ENCODE measurements around the gene ATAD2B. TPM values are rescaled to one million over a fixed set of nuclear protein-coding genes. Genes with fewer than 3 reads are reported as not detected.
A peak's percentile ranks its signal among the peaks of the same experiment; 100 is the strongest.

The ATAD2B gene
- total RNA-seq, 3 donors from 2014 or later: 25.8 to 38.5 (median 27.9) TPM

DNA sequence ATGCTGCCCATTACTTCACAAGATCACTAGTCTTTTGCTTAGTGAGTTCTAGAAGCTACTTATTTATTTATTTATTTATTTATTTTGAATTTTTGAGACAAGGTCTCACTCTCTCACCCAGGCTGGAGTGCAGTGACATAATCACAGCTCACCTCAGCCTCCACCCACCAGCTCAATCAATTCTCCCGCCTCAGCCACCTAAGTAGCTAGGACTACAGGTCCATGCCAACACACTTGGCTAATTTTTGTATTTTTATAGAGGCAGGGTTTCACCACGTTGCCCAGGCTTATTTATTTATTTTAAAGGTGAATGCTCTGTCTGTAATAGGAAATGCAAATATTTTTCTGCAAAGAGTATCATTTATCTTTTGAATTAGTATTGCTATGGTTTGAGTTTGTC is 67.7 kb downstream of the ATAD2B start:
- no peak overlapping the region for H3K4me3 ChIP-seq
- no peaks in the 10 kb centered on the region for H3K9me3 ChIP-seq
- intact Hi-C loops (cut with DNase I, micrococcal nuclease): no loop called here
- no peak for ATAC-seq
- DNase-seq: no peak
- no peaks in the 10 kb centered on the region for H3K36me3 ChIP-seq (ENCODE audit: low read depth)
- no peaks in the 10 kb centered on the region for H3K4me1 ChIP-seq (ENCODE audit: low read depth)
- TF ChIP-seq, protein P1, sequence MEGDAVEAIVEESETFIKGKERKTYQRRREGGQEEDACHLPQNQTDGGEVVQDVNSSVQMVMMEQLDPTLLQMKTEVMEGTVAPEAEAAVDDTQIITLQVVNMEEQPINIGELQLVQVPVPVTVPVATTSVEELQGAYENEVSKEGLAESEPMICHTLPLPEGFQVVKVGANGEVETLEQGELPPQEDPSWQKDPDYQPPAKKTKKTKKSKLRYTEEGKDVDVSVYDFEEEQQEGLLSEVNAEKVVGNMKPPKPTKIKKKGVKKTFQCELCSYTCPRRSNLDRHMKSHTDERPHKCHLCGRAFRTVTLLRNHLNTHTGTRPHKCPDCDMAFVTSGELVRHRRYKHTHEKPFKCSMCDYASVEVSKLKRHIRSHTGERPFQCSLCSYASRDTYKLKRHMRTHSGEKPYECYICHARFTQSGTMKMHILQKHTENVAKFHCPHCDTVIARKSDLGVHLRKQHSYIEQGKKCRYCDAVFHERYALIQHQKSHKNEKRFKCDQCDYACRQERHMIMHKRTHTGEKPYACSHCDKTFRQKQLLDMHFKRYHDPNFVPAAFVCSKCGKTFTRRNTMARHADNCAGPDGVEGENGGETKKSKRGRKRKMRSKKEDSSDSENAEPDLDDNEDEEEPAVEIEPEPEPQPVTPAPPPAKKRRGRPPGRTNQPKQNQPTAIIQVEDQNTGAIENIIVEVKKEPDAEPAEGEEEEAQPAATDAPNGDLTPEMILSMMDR (IDR thresholded peaks at IDR 0.05): no peak

DNA sequence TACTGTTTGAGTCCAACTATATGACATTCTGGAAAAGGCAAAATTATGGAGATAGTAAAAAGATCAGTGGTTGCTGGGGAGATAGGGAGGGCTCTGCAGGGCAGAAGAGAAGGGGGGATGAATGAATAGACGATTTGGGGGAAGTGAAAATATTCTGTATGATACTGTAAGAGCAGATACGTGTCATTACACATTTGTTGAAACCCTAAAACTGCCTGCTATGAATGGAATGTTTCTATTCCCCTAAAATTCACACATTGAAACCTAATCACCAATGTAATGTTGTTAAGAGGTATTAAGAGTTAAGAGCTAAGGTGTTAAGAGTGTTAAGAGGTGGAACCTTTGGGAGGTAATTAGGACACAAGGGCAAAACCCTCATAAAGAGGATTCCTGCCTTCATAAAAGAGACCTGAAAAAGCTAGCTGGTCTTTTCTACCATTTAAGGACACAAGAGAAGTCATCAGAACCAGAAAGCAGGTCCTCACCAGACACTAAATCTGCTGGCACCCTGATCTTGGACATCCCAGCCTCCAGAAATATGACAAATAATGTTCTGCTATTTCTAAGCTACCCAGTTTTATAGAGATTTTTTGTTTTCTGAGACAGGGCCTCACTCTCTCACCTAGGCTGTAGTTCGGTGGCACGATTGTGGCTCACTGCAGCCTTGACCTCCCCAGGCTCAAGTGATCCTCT is 76.2 kb downstream of the ATAD2B start:
- Histone ChIP-seq H3K4me1 (ENCODE audit: low read depth) (no peaks in the 10 kb centered on the region), H3K4me3 (no peak overlapping the region), H3K9me3 (no peaks in the 10 kb centered on the region), H3K36me3 (ENCODE audit: low read depth) (no peaks in the 10 kb centered on the region)
- TF ChIP-seq, protein P1 (IDR thresholded peaks at IDR 0.05): no peak
- intact Hi-C loops (cut with DNase I, micrococcal nuclease): no loop called here
- ATAC-seq (no peak), DNase-seq (no peak)

DNA sequence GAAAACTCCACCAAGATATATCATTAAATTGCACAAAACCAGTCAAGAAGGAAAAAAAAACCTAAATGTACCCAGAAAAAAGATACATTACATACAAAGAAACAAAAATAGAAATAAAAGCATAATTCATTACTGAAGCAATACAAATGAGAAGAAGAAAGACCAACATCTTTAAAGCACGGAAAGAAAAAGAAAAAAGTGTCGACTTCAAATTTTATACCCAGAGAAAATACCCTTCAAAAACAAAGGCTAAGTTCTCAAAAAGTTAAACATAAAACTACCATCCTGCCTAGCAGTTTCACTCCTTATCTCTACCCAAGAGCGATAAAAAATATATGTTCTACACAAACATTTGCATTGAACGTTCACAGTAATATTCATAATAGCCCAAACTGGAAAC is 82.0 kb downstream of the ATAD2B start:
- Histone ChIP-seq H3K9me3 (no peaks in the 10 kb centered on the region), H3K36me3 (ENCODE audit: low read depth) (no peaks in the 10 kb centered on the region), H3K4me1 (ENCODE audit: low read depth) (peaks cover 3% of the 10 kb centered on the region), H3K4me3 (no peak overlapping the region)
- intact Hi-C loops (cut with DNase I, micrococcal nuclease): no loop called here
- no peak for DNase-seq
- TF ChIP-seq, protein P1 (IDR thresholded peaks at IDR 0.05): no peak
- no peak for ATAC-seq

DNA sequence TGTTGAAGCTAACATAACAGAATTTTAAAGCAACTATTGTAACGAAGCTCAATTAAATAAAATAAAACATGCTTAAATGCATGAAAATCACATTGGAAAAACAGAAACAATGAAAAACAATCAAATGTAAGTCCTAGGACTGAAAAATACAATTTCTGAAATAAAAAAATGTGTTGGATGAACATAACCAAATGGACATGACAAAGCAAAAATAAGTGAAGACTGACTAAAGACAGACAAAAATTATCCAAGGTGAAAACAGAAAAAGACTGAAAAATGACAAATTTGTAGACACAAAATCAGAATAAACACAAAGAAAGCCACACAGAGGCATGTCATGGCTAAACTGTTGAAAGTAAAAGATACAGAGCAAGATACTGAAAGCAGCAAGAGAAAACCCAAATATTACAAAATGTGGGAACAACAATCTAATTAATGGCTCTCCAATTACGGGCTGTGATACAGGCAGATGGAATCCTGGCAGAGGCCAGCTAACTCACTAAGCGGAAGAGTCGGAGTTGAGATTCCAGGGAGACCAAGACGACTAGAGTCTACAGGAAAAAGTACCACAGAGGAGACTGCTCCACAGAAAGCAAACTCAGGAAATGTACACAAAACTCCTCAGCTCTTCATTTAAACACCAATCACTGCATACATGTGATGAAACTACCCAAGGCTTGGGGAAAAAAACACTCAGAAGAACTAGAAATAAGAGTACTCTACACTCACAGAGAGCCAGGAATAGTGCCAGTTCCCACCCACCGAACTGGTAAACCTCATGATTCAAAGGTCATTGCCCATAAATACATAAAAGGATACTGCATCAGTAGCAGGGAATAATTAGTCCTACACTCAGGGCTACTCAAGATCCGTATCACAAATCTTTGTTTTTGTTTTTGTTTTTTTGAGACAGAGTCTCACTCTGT is 83.6 kb downstream of the ATAD2B start:
- no peaks in the 10 kb centered on the region for H3K9me3 ChIP-seq
- peak; percentile 70 for ATAC-seq
- H3K4me3 ChIP-seq: no peak overlapping the region
- intact Hi-C loops (cut with DNase I, micrococcal nuclease): no loop called here
- TF ChIP-seq, protein P1 (IDR thresholded peaks at IDR 0.05): no peak
- peaks cover 3% of the 10 kb centered on the region for H3K4me1 ChIP-seq (ENCODE audit: low read depth)
- H3K36me3 ChIP-seq (ENCODE audit: low read depth): no peaks in the 10 kb centered on the region
- DNase-seq: peak in 1 of 3 donors; percentile 53

DNA sequence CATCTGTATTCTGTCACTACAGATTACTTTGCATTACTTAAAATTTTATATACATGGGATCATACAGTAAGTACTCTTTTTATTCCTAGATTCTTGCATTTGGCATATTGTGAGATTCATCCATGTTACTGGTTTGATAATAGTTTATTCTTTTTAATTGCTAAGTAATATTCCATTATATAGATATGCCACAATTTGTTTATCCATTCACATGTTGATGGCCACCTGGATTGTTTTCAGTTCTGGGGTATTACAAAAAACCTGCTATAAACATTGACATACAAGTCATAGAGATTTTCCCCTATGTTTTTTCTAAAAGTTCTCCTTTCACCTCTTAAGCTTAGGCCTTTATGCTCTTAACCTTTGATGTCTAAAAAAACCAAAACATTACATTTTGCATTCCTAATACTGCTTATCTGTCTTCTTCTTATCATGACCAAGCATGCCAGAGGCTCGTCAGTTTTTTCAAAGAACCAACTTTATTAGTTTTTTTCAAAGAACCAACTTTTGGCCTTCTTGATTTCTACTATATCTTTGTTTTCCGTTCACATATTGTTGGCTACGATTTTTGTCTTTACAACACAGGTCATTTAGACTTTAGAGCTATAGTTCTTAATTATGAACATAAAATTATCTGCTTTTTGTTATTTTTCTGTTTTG is 86.9 kb downstream of the ATAD2B start:
- H3K4me3 ChIP-seq: no peak overlapping the region
- no peaks in the 10 kb centered on the region for H3K9me3 ChIP-seq
- no peak for DNase-seq
- no peaks in the 10 kb centered on the region for H3K36me3 ChIP-seq (ENCODE audit: low read depth)
- intact Hi-C loops (cut with DNase I, micrococcal nuclease): no loop called here
- no peak for ATAC-seq
- peaks cover 3% of the 10 kb centered on the region for H3K4me1 ChIP-seq (ENCODE audit: low read depth)
- TF ChIP-seq, protein P1 (IDR thresholded peaks at IDR 0.05): no peak

Measured in mucosa of descending colon (tissue), 3 donors.